Activated T-helper 17 cell treated with anti-CD3 and anti-CD28 coated beads, Interleukin-2, amount 50 U/mL, for 72 hours (primary cell): ENCODE results near the gene CFAP74. TPM values are rescaled to one million over a fixed set of nuclear protein-coding genes. Genes with fewer than 3 reads are reported as not detected.
A peak's percentile ranks its signal among the peaks of the same experiment; 100 is the strongest.

Experiments used
- ATAC-seq: fragments of 150-1000 bp; cut with Tn5 transposase; replicated peaks from 2 replicates; pipeline ENCODE4 v1.10.0; 2021; ENCODE audit warnings: mild to moderate bottlenecking, moderate library complexity
- H3K27ac Mint-ChIP-seq: one replicate; pipeline ENCODE4 v1.8.0; 2022; ENCODE audit warnings: mixed read lengths
- H3K27me3 Mint-ChIP-seq: one replicate; pipeline ENCODE4 v1.8.0; 2022; ENCODE audit warnings: mixed read lengths
- H3K36me3 Mint-ChIP-seq: one replicate; pipeline ENCODE4 v1.8.0; 2022; ENCODE audit warnings: low read depth, mild to moderate bottlenecking, mixed read lengths
- H3K4me1 Mint-ChIP-seq: one replicate; pipeline ENCODE4 v1.8.0; 2022; ENCODE audit warnings: mixed read lengths
- H3K4me3 Mint-ChIP-seq: one replicate; pipeline ENCODE4 v1.8.0; 2022; ENCODE audit warnings: mild to moderate bottlenecking, mixed read lengths
- H3K9me3 Mint-ChIP-seq: one replicate; pipeline ENCODE4 v1.8.0; 2022; ENCODE audit warnings: mixed read lengths
- total RNA-seq, 2 donors: library from RNA; stranded (reverse); gene quantifications; one replicate each; pipeline ENCODE4 v1.2.3, GENCODE V29; 2022

CFAP74 gene
- total RNA-seq, 2 donors from 2014 or later, result not detected

DNA sequence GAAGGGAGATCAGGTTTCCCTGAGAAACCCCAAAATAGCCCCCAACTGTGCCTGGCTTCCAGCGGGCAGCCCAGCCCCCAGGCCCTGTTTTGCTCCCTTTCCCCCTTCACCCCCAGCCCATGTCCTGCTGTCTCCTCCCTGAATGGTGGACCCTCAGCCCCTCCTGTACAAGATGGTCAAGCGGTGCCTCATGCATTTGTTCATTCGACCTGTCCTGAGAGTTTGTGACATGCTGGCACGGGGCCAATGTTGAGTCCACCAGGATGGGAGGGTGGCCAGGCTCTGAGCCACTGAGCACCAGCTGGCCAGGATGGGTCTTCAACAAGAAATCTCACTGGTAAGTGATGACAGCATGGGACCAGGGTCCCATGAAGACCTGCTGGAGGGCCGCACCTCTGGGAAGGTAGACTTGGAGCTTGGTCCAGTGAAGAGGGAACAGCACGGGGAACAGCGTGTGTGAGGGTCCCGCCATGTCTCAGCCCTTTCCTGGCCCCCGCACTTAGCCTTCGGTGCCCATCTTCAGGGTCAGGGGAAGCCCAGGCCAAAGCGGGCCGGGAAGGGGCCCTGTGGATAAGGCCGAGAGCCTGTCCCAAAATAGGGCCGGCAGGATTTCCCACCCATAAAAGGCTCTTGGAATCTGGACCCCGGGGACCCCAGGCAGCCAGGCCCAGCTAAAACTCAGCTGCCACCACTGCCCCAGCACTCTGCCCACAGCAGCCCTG lies 88.5 kb downstream of the CFAP74 start, which contains the start of gene CALML6:
Gene CALML6, plus strand, starts transcription at position 290 of the 722 bp plus-strand sequence. Its CDS starts 21 bp downstream, at position 311.
- no peaks in the 10 kb centered on the region for H3K36me3 Mint-ChIP-seq
- H3K9me3 Mint-ChIP-seq, result no peaks in the 10 kb centered on the region
- no peaks in the 10 kb centered on the region for H3K27me3 Mint-ChIP-seq
- H3K4me1 Mint-ChIP-seq, result peaks cover under 1% of the 10 kb centered on the region
- no peak within 1 kb of the TSS for H3K27ac Mint-ChIP-seq
- no peak for ATAC-seq
- H3K4me3 Mint-ChIP-seq, result no peak within 1 kb of the TSS

DNA sequence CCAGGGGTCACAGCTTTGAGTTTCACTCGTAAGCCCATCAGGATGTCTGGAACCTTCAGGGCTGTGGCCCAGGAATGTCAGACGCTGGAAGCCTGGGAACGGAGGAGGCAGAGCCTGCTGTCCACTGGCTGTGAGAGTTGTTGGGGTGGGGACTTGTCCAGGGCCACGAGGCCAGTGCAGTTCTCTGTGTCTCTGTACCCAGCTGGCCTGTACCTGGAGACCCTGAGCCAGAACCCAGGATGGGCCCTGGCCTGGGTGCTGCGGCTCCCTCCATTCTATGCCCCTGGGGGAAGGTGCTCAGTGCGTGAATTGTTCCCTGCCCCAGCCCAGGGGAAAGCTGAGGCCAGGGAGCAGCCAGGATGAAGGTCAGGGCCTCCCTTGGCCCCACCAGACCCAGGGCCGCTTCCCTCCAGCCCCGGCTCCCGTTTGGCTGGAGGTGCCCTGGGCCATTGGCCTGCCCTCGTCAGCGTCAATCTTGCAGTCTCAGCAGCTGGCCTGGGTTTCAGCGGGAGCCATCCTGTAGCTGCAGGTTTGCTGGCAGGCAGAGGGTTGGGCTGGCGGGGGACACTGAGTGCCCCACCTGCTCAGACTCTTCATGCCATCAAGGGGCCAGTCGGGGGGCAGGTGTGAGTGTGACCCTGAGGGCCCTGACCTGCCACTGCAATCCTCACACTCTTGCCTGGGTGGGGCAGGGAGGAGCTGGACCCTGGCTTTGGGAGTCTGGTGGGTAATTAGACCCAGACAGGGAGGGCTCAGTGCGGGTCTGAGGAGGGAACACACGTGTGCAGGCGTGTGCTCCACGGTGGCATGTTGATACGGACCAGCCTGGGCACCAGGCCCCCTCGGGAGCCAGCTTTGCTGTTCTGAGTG lies 89.2 kb downstream of the CFAP74 start:
- no peak for ATAC-seq
- Mint-ChIP-seq H3K36me3 (no peaks in the 10 kb centered on the region), H3K4me3 (no peak overlapping the region), H3K27me3 (no peaks in the 10 kb centered on the region), H3K4me1 (peaks cover 3% of the 10 kb centered on the region), H3K27ac (no peak overlapping the region), H3K9me3 (no peaks in the 10 kb centered on the region)

DNA sequence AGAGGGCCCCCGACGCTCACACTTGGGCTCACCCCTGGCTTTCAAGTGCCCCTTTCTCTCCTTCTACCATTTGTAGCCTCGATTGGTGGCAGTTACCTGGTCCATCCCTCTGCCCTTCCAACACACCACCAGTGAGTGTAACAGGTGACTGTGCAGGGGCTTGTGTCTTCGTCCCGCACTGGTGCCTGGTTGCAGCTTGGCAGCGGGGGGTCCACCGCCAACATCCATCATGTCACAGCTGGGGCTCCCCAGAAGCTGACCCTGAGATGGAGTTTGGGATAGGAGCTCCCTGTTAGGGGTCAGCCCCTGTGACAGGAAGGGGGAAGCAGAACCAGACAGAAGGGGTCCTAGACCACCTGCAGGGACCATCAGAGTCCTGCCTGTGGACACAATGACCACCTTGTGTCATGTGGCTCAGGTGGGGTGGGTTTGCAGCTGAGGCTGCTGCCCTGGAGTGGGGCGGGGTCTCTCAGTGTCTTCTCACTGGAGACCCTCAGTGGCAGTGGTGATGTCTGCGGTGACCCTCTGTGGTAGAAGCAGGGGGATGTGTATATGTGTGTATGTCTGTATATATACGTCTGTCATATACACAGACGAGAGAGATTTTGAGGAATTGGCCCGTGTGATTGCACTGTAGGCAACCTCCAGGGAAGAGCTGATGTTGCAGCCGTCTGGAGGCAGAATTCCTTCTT lies 92.1 kb downstream of the CFAP74 start:
- H3K4me3 Mint-ChIP-seq, result no peak overlapping the region
- peaks cover 4% of the 10 kb centered on the region for H3K4me1 Mint-ChIP-seq
- no peaks in the 10 kb centered on the region for H3K36me3 Mint-ChIP-seq
- H3K27me3 Mint-ChIP-seq, result no peaks in the 10 kb centered on the region
- no peak overlapping the region for H3K27ac Mint-ChIP-seq
- no peak for ATAC-seq
- no peaks in the 10 kb centered on the region for H3K9me3 Mint-ChIP-seq

DNA sequence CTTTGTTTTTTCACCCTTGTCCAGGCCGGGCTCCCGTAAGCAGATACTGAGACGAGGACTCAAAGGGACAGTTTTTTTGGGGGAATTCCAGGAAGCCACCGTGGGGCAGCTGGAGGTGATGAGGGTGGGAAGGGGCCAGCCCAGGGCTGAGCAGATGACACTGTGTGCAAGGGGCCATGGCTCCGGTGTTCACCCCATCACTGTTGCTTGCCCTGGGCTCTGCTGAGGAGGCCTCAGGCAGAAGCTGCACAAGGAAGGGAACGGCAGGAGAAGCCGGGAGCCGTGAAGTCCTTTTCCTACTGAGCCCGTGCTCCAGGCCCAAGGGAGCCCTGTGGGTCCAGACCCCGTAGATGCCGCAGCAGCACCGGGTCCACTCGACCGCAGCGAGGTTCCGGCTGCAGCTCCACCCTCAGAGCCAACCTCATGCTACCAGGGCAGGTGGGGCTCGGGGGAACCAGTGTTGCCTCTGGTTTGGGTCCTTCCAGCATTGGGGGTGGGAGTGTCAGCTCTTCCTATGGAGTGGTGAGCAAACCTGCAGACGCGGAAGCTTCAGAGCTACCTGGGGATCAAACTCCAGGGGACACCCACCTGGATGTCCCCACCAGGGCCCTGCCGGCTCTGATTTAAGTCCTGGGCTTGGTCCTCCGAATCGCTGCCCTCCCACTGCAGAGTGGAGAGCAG lies 92.8 kb downstream of the CFAP74 start:
- Mint-ChIP-seq H3K4me1 (peaks cover 10% of the 10 kb centered on the region), H3K36me3 (no peaks in the 10 kb centered on the region), H3K27ac (peak overlapping the region; percentile 76), H3K9me3 (no peaks in the 10 kb centered on the region), H3K27me3 (no peaks in the 10 kb centered on the region), H3K4me3 (peak overlapping the region; percentile 85)
- ATAC-seq, result no peak

DNA sequence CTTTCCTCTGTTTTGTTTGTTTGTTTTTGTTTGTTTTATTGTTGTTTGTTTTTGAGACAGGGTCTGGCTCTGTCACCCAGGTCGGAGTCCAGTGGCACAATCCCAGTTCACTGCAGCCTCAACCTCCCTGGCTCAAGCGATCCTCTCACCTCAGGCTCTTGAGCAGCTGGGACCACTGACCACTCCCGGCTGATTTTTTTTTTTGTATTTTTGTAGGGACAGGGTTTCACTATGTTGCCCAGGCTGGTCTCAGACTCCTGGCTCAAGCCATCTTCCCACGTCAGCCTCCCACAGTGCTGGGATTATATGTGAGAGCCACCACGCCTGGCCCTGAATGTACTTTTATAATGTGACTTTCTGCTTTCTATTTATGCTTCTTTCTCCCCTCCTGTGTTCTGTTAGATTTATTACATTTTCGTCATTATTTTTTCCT lies 93.5 kb downstream of the CFAP74 start:
- H3K9me3 Mint-ChIP-seq, result no peaks in the 10 kb centered on the region
- H3K4me1 Mint-ChIP-seq, result peaks cover 10% of the 10 kb centered on the region
- H3K27ac Mint-ChIP-seq, result peak overlapping the region; percentile 76
- ATAC-seq, result no peak
- H3K4me3 Mint-ChIP-seq, result peak overlapping the region; percentile 85
- H3K27me3 Mint-ChIP-seq, result no peaks in the 10 kb centered on the region
- H3K36me3 Mint-ChIP-seq, result no peaks in the 10 kb centered on the region

GRCh38 chr1:1908506-1908791 lies 95.1 kb downstream of the CFAP74 start:
- peak overlapping the region; percentile 85 for H3K4me3 Mint-ChIP-seq
- H3K27ac Mint-ChIP-seq, result no peak overlapping the region
- H3K9me3 Mint-ChIP-seq, result no peaks in the 10 kb centered on the region
- no peak for ATAC-seq
- H3K4me1 Mint-ChIP-seq, result peaks cover 10% of the 10 kb centered on the region
- H3K36me3 Mint-ChIP-seq, result no peaks in the 10 kb centered on the region
- H3K27me3 Mint-ChIP-seq, result no peaks in the 10 kb centered on the region

GRCh38 chr1:1907098-1907736 lies 96.4 kb downstream of the CFAP74 start:
- H3K4me3 Mint-ChIP-seq, result no peak overlapping the region
- no peak for ATAC-seq
- H3K4me1 Mint-ChIP-seq, result peaks cover 10% of the 10 kb centered on the region
- H3K27me3 Mint-ChIP-seq, result no peaks in the 10 kb centered on the region
- H3K36me3 Mint-ChIP-seq, result no peaks in the 10 kb centered on the region
- no peaks in the 10 kb centered on the region for H3K9me3 Mint-ChIP-seq
- no peak overlapping the region for H3K27ac Mint-ChIP-seq

DNA sequence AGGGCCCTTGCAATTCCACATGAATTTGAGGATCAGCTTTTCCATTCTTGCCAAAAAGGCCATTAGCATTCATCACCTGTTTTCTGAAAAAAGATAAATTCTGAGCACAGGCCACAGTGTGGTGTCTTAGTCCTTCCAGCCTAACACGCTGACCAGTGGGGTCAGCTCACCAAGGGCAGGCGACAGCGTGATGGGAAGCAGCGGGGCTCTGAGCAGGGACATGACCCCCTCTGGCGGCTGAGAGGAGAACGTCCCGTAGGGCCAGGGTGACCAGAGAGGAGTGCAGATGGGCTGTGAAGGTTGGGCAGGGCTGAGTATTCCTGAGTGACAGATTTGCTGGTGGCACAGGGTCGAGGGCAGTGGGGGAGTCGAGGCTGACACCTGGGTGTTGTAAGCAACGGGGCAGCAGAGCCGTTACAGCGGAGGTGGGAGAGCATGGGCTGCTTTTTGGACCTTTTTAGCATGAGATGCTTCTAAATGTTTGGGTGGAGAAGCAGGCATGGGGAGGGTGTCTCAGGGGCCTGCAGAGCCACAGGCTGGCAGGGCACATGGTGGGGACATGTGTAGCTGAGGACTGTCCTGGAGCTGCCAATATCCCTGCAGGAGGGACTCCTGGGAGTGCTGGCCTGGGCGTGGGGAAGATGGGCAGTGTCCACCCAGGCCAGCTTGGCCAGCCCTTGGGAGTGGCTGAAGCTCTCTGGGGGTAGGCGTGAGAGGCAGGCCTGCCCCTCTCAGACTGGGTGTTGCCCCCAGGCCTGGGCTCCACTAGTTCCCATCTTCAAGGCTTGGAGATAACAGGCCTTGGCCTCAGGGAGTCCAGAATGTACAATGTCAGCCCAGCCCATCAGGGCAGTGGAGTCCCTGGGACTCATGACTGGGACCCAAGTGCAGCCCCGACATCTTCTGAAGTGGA lies 97.1 kb downstream of the CFAP74 start:
- Mint-ChIP-seq H3K27me3 (no peaks in the 10 kb centered on the region), H3K4me3 (peak overlapping the region; percentile 25), H3K9me3 (no peaks in the 10 kb centered on the region), H3K27ac (peak overlapping the region; percentile 40), H3K4me1 (peaks cover 10% of the 10 kb centered on the region), H3K36me3 (no peaks in the 10 kb centered on the region)
- peak; percentile 56 for ATAC-seq

DNA sequence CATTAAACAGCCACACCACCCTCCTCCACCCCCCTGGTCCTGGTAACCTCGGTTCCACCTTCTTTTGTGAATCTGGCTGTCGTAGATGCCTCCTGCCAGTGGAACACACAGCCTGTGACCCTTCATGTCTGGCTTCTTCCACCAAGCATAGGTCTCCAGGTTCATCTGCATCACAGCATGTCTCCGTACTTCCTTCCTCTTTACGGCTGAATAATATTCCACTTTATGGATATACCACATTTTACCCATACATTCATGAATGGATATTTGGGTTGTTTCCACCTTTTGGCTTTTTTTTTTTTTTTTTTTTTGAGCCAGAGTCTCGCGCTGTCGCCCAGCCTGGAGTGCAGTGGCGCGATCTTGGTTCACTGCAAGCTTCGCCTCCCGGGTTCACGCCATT lies 100.4 kb downstream of the CFAP74 start:
- no peaks in the 10 kb centered on the region for H3K27me3 Mint-ChIP-seq
- H3K4me3 Mint-ChIP-seq, result no peak overlapping the region
- ATAC-seq, result no peak
- H3K36me3 Mint-ChIP-seq, result no peaks in the 10 kb centered on the region
- peaks cover 6% of the 10 kb centered on the region for H3K4me1 Mint-ChIP-seq
- no peaks in the 10 kb centered on the region for H3K9me3 Mint-ChIP-seq
- H3K27ac Mint-ChIP-seq, result no peak overlapping the region

GRCh38 chr1:1901641-1902294 lies 101.8 kb downstream of the CFAP74 start:
- peaks cover 6% of the 10 kb centered on the region for H3K4me1 Mint-ChIP-seq
- H3K27ac Mint-ChIP-seq, result no peak overlapping the region
- H3K27me3 Mint-ChIP-seq, result no peaks in the 10 kb centered on the region
- no peak overlapping the region for H3K4me3 Mint-ChIP-seq
- no peaks in the 10 kb centered on the region for H3K36me3 Mint-ChIP-seq
- ATAC-seq, result no peak
- H3K9me3 Mint-ChIP-seq, result no peaks in the 10 kb centered on the region

DNA sequence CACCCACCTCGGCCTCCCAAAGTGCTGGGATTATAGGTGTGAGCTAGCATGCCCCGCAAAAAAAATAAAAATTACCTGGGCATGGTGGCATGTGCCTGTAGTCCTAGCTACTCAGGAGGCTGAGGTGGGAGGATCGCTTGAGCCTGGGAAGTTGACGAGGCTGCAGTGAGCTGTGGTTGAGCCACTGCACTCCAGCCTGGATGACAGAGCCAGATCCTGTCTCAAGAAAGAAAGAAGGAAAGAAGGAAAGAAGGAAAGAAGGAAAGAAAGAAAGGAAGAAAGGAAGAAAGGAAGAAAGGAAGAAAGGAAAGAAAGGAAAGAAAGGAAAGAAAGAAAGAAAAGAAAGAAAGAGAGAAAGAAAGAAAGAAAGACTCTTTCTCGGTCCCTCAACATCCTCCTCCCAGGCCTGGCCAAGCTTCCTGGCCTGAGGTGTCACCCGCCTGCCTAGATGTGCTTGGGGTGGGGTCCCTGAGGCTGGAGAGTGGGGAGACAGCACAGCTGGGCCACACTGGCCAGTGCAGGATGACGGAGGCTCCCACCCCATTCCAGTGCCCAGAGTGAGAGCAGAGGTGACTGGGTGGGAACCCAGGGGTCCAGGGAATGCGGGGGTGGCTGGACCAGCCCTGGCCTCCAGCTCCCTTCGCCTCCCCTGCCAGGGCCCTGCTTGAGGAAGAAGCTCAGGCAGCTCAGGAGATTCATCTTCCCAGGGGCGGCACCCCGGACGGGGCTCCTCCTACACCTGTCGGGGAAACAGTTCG lies 102.5 kb downstream of the CFAP74 start:
- Mint-ChIP-seq H3K4me1 (peaks cover under 1% of the 10 kb centered on the region), H3K36me3 (no peaks in the 10 kb centered on the region), H3K27ac (no peak overlapping the region), H3K27me3 (no peaks in the 10 kb centered on the region), H3K9me3 (no peaks in the 10 kb centered on the region), H3K4me3 (no peak overlapping the region)
- ATAC-seq, result no peak

GRCh38 chr1:1899967-1900327 lies 103.6 kb downstream of the CFAP74 start:
- H3K36me3 Mint-ChIP-seq, result no peaks in the 10 kb centered on the region
- no peaks in the 10 kb centered on the region for H3K9me3 Mint-ChIP-seq
- H3K4me3 Mint-ChIP-seq, result no peak overlapping the region
- no peaks in the 10 kb centered on the region for H3K27me3 Mint-ChIP-seq
- H3K27ac Mint-ChIP-seq, result no peak overlapping the region
- peaks cover 2% of the 10 kb centered on the region for H3K4me1 Mint-ChIP-seq
- no peak for ATAC-seq
